Nephron (organoid): Measurements from ENCODE around the gene C1orf21.

Source experiments
- H3K27ac Mint-ChIP-seq, 3 experiments: 2 replicates each; pipeline ENCODE4 v1.8.0; 2020; ENCODE audit warnings: mixed read lengths in 3 of 3, mild to moderate bottlenecking in 2 of 3, moderate library complexity in 1 of 3
- H3K27me3 Mint-ChIP-seq: 2 replicates; pipeline ENCODE4 v1.8.0; 2021; ENCODE audit warnings: low read depth, mild to moderate bottlenecking, moderate library complexity, mixed read lengths
- H3K36me3 Mint-ChIP-seq: 2 replicates; pipeline ENCODE4 v1.8.0; 2020; ENCODE audit warnings: low read depth, mixed read lengths
- H3K4me1 Mint-ChIP-seq: 2 replicates; pipeline ENCODE4 v1.8.0; 2020; ENCODE audit warnings: mixed read lengths
- H3K4me3 Mint-ChIP-seq, 3 experiments: 2 replicates each; pipeline ENCODE4 v1.8.0; 2020; ENCODE audit warnings: mild to moderate bottlenecking in 3 of 3, mixed read lengths in 3 of 3, moderate library complexity in 2 of 3
- H3K9me3 Mint-ChIP-seq: 2 replicates; pipeline ENCODE4 v1.8.0; 2020; ENCODE audit warnings: mixed read lengths
- CTCF ChIP-seq, 3 experiments: fragments of 200-600 bp; sonication (generic); IDR thresholded peaks; one replicate each; pipeline ENCODE4 v1.5.0; 2021; ENCODE audit warnings: antibody characterized with exemption in 3 of 3; ENCODE audit not compliant: unreplicated experiment in 3 of 3

Gene C1orf21

GRCh38 chr1:184626076-184627006, 239.5 kb downstream of the C1orf21 start:
- Mint-ChIP-seq H3K9me3 (no peaks in the 10 kb centered on the region), H3K4me1 (peaks cover 52% of the 10 kb centered on the region), H3K4me3 (no peak overlapping the region), H3K27ac (no peak overlapping the region), H3K27me3 (peaks cover 5% of the 10 kb centered on the region), H3K36me3 (no peaks in the 10 kb centered on the region)
- TF ChIP-seq CTCF (IDR thresholded peaks at IDR 0.05; ENCODE audit: unreplicated experiment in 3 of 3), result no peak

- no peaks in the 10 kb centered on the region for H3K36me3 Mint-ChIP-seq
- peaks cover 46% of the 10 kb centered on the region for H3K4me1 Mint-ChIP-seq
- no peaks in the 10 kb centered on the region for H3K9me3 Mint-ChIP-seq
- H3K27me3 Mint-ChIP-seq, result peaks cover 5% of the 10 kb centered on the region
- TF ChIP-seq CTCF (IDR thresholded peaks at IDR 0.05; ENCODE audit: unreplicated experiment in 3 of 3), result no peak
- H3K4me3 Mint-ChIP-seq, result no peak overlapping the region
- H3K27ac Mint-ChIP-seq, result no peak overlapping the region
These were observed 240.1 kb downstream of the C1orf21 start for GRCh38 chr1:184627007-184627341.

- peaks cover 10% of the 10 kb centered on the region for H3K27me3 Mint-ChIP-seq
- H3K4me3 Mint-ChIP-seq, result no peak overlapping the region
- H3K4me1 Mint-ChIP-seq, result peaks cover 28% of the 10 kb centered on the region
- H3K36me3 Mint-ChIP-seq, result no peaks in the 10 kb centered on the region
- TF ChIP-seq CTCF (IDR thresholded peaks at IDR 0.05; ENCODE audit: unreplicated experiment in 3 of 3), result no peak
- no peaks in the 10 kb centered on the region for H3K9me3 Mint-ChIP-seq
- H3K27ac Mint-ChIP-seq, result peak overlapping the region; percentile 74 to 86 (median 84)
These were observed 242.4 kb downstream of the C1orf21 start for GRCh38 chr1:184629266-184629665.

- Mint-ChIP-seq H3K27me3 (peaks cover 13% of the 10 kb centered on the region), H3K36me3 (no peaks in the 10 kb centered on the region)
These were observed 243.8 kb downstream of the C1orf21 start for GRCh38 chr1:184630679-184631060.

GRCh38 chr1:184632415-184633175, 245.8 kb downstream of the C1orf21 start:
- Mint-ChIP-seq H3K4me1 (peaks cover 14% of the 10 kb centered on the region), H3K9me3 (peaks cover 2% of the 10 kb centered on the region), H3K36me3 (no peaks in the 10 kb centered on the region), H3K27me3 (peaks cover 13% of the 10 kb centered on the region), H3K4me3 (no peak overlapping the region), H3K27ac (no peak overlapping the region)
- no peak for TF ChIP-seq CTCF (IDR thresholded peaks at IDR 0.05; ENCODE audit: unreplicated experiment in 3 of 3)

More at GRCh38 chr1:184630679-184631060, 243.8 kb downstream of the C1orf21 start:
- H3K9me3 Mint-ChIP-seq, result no peaks in the 10 kb centered on the region
- no peak overlapping the region for H3K4me3 Mint-ChIP-seq
- peak overlapping the region; percentile 74 to 86 (median 84) for H3K27ac Mint-ChIP-seq
- no peak for TF ChIP-seq CTCF (IDR thresholded peaks at IDR 0.05; ENCODE audit: unreplicated experiment in 3 of 3)
- peaks cover 14% of the 10 kb centered on the region for H3K4me1 Mint-ChIP-seq
